DMS114 treated with DMSO at 0.1 percent for 48 hours (cell line): Measurements from ENCODE around the gene P2RY2.

ENCODE experiments used
- DNase-seq: peaks from one replicate; lab custom pipeline; 2025; ENCODE audit not compliant: unreplicated experiment; lab: John Stamatoyannopoulos, UW

P2RY2 gene

GRCh38 chr11:73203790-73204189 is 14.3 kb upstream of the P2RY2 start:
- no peak for DNase-seq

- no peak for DNase-seq
Measured at GRCh38 chr11:73204711-73205121, 13.4 kb upstream of the P2RY2 start.

DNA sequence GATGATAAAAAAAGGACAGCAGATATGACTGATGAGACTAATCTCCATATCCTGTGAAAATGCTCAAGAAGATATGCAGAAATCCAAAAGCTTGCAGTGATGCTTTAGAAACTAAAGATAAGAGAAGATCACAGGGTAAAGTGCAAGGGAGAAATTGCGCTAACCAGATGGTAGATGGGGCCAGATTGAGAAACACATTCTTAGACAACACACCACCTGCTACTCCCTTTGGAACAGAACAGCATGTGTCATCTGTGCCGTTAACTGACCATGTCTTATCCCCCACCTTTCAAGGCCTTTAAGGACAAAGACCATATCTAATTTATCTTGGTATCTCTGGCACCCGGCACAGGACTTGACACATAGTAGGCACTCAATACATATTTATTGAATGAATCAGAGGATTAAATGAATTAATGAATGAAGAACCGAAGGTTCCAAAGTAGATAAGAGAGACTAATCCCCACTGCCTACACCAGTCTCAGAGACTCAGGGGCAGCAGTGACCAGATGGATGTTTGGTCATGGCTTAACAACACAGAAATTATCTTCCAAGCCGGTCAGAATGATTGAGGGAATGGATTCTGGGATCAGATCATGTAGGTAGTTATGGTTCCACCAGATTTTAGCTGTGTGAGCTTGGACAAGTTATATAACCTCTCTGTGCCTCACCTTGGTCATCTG is 12.3 kb upstream of the P2RY2 start:
- no peak for DNase-seq

GRCh38 chr11:73206801-73207200 is 11.3 kb upstream of the P2RY2 start:
- no peak for DNase-seq

DNA sequence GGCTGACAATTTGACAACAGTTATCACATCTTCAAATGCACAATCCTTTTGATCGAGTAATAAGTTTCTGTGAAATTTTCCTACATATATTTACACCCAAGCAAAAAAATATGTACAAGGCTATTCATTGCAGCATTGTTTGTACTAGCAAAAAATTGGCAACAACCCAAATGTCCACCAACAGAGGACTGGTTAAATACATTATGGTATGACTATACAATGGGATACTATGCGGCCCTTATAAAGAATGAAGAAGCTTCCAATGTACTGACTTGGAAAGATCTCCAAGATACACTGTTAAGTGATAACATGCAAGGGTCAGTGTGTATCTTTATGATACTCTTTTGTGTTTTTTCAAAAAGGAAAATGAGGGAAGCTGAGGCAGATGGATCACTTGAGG is 8.2 kb upstream of the P2RY2 start:
- DNase-seq, result no peak

- no peak for DNase-seq
Measured at GRCh38 chr11:73210916-73211667, 7.0 kb upstream of the P2RY2 start.

DNA sequence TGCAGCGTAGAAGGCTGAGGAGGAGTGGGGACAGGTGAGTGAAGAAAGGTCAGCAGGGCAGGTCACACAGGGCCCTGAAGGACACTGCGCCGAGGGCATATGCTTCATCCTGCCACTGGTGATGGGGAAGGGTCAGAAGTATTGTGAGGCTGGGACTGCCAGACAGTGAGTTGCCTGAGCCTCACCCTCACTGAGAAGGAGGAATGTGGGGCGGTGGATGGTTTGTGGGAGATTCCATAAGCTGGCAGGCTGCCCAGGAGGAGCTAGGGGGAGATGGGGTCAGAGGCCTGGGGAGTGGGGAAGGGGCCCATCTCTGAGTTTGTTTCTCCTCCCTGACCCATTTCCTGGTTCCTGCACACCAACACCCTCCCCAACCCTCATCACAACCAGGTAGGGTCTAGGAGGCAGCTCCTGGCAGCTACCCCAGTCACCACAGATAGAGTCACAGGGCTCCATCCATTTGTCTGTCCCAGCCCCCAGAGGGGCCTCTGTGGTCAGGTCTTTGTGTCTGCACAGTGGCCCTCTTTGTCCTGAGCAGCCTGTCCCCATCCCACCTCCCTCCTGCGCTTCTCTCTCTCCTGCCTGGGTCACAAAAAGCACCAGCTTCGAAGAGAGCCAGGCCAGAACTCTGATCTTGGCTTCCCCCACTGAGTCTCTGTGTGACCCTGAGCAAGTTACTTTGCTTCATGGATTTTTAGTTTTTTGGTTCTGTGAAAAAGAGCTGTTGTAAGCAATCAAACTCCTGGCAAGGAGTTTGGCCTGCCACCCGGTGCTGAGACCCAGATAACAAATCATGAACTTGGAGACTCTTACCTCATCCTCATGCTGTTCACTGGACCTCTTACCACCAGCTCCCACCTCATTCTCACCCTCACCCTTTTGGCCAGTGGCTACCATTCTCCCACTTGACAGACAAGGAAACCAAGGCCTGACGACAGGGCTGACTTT is 4.6 kb upstream of the P2RY2 start:
- DNase-seq, result no peak

GRCh38 chr11:73215191-73216134 is 2.6 kb upstream of the P2RY2 start:
- DNase-seq, result no peak

DNA sequence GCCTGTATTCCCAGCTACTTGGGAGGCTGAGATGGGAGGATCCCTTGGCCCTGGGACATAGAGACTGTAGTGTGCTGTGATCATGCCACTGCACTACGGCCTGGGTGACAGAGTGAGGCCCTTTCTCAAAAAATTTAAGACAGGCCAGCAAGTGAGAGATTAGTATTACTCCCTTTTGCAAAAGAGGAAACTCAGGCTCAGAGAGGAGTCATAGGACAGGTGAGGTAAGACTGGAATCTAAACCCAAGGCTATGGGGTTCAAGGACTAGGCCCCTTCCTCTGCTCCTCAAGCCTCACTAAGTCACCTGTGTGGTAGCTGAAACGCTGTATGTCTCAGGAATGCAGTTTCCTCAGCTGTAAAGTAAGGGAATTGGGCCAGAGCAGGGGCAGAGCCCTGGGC is 1.6 kb upstream of the P2RY2 start:
- no peak for DNase-seq

DNA sequence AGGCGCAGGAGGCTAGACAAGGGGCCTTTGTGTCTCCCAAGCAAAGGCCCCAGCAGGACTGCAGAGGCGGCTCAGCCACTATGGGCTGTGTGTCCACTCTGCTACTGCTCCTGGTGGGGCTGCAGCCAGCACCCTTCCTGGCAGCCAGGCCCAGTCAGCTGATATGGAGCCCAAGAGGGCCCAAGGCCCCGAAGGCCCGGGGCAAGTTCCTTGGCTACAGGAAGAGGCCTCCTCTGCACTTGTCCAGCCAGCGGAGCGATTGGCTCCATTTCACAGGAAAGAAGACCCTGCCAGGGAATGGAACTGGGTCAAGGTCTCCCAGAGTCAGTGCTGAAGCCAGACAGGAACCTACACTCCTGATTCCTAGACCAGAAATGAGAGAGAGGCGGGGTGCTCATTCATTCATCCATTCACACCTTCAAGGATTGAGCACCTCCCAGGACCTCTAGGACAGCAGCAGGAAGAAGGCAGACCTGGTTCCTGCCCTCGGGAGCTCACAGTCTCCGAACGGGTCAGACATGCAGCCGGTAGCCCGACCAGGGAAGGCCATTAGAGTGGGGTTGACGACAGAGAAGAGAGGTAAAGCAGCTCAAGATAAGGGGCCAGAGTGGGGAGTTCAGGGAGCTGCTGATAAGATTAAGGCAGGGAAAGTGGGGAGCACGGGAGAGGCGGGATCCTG is 811 bp upstream of the P2RY2 start:
- DNase-seq, result no peak

- no peak for DNase-seq
Measured at GRCh38 chr11:73217810-73218105, 323 bp upstream of the P2RY2 start.

- no peak for DNase-seq
Measured at GRCh38 chr11:73218830-73219215, 742 bp downstream of the P2RY2 start.

DNA sequence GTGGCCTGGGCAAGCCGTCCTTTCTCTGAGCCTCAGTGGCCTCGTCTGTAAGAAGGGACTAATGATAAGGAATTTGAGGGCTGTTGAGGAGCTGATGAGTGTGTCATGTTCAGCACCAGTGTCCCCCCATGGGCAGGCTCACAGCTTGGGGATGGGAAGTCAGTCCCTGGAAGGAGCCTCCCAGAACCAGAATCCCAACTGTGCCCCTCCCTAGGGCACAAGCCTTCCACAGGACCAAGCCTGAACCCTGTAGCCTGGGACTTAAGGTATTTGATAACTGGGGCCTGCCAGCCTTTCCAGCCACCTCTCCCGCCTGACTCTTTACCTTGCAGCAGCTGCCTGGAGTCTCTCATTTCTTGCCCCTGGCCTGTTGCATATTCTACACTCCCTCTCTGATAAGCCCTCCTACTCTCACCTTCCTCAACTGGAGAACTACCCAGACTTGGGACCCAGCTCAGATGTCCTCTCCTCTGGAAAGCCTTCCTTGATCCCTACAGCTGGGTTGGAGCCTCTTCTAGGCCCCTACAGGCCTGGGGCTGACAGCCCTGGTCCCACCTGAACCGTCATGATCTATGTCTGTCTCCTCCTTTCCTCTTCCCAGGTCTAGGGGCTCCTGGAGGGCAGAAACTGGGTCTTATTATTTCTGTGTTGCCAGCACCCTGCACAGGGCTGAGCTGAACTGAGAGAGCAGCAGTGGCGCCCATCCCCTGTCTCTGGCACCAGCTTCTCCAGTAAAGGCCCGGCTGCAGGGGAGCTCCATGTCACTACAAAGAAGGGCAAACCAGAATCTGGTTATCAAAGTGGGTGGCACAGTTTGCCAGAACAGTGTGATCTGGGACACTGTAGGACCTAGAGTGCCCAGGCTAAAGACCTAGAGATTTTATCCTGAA is 1.6 kb downstream of the P2RY2 start:
- DNase-seq, result no peak

- DNase-seq, result no peak
Measured at GRCh38 chr11:73221451-73221850, 3.4 kb downstream of the P2RY2 start.

- no peak for DNase-seq
Measured at GRCh38 chr11:73221996-73222395, 3.9 kb downstream of the P2RY2 start.

DNA sequence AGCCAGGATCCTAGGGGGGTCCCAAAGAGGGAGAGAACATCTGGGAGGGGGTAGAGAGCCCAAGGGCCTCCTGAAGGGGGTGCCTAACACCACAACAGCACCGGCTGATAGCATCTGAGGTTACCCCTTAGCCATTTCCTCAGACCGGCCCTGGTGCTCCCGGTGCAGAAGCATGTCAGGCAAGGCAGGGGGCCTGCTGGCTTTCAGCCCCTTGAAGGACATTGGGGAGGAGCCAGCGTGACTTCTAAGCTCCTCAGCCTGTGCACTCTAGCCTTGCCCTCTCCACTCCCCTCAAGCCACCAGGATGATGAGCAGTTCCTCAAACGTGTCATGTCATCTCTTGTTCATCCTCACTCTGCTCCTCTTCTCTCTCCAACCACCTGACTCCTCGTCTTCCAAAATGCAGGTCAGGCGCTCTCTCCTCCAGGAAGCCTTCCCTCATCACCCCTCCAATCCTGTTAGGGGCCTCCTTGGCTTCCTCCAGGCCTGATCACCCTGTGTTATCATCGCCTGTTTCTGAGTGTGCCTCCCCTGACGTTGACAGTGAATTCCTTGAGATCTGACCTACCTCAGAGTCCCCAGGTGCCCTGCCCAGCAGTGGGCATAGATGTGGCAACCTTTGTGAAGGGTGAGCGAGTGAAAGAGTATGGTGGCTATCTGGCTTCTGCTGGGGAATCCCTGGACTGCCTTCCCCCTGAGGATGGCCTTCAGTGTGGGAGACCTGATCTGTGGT is 6.1 kb downstream of the P2RY2 start:
- no peak for DNase-seq

- DNase-seq, result no peak
Measured at GRCh38 chr11:73225001-73225686, 7.1 kb downstream of the P2RY2 start.

DNA sequence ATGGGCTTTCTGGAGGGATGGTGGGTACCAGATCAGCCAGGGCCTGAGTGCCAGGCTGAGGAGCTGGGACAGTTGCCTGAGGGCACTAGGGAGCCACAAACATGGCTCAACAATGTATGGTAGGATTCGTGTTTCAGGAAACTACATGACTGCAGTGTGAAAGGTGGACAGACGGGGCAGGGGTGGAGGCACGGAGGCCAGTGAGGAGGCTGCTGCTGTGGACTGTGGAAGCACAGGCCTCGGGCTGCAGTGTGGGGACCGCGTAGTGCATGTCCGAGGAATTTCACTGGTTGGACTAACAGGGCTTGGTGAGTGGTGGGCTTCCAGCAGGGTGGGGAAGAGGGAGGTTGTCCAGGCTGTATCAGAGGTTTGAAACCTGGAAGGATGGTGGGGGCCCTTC is 7.8 kb downstream of the P2RY2 start:
- DNase-seq, result no peak
